GM06990 (cell line): ENCODE results near the gene LSP1.

Experiments
- DNase-seq: peaks from one replicate; pipeline ENCODE4 v3.0.0-alpha.2; 2011; ENCODE audit not compliant: insufficient read length; ENCODE audit errors: extremely low read depth
- H3K27me3 ChIP-seq: replicated peaks from 2 replicates; pipeline ENCODE4 v1.6.0; 2011; ENCODE audit warnings: low read length; ENCODE audit not compliant: control insufficient read depth, insufficient read depth
- H3K36me3 ChIP-seq: 2 replicates; pipeline ENCODE4 v1.5.1; 2011; ENCODE audit warnings: low read length; ENCODE audit not compliant: control insufficient read depth, insufficient read depth
- H3K4me3 ChIP-seq: replicated peaks from 2 replicates; pipeline ENCODE4 v1.5.1; 2011; ENCODE audit warnings: low read depth, mild to moderate bottlenecking, control low read depth, low read length
- TF ChIP-seq, protein P1 (sequence below): IDR thresholded peaks from 2 replicates; pipeline ENCODE4 v1.5.1; 2011; ENCODE audit warnings: low read length, control low read depth, mild to moderate bottlenecking, inconsistent platforms; ENCODE audit not compliant: insufficient read depth, poor library complexity, severe bottlenecking

LSP1 gene

DNA sequence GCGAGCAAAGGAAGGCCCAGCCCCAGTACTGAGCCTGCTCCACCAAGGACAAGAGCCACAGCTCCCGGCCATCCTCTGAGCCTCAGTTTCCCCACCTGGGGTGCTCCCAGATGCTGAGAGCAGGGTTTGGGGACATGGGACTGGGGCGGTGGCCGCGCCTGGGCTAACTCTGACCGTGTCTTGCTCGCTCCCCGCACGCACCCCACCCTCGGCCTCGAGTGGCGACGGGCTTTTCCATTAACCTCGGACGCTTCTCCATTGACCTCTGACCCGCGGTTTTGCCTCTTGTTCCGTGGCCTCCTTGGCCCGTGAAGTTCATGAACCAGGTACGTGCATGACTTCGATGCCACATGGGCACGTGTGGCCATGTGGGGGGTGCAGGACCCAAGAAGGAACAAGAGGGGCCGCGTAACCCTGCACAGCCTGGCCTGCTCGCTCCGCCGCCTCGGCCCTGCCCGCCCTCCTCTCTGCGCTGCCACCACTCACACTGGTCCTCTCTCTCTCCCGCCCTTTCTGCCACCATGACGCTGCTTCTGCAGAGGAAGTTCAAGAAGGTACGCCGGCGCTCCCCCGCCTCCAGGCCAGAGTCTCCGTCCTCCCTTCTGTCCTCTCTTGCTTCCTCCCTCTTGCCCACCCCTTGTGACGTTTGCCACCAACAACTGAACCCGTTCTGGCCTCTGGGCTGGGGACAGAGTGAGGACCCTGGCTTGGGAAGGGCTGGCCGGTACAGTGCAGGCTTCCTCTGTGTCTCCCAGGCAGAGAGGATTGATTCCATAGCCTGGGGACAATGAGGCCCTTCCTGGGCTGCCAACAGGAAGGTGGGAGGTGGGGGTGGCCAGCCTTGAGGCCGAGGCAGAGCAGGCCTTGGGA, 73.5 kb downstream of the LSP1 start:
- TF ChIP-seq, protein P1, sequence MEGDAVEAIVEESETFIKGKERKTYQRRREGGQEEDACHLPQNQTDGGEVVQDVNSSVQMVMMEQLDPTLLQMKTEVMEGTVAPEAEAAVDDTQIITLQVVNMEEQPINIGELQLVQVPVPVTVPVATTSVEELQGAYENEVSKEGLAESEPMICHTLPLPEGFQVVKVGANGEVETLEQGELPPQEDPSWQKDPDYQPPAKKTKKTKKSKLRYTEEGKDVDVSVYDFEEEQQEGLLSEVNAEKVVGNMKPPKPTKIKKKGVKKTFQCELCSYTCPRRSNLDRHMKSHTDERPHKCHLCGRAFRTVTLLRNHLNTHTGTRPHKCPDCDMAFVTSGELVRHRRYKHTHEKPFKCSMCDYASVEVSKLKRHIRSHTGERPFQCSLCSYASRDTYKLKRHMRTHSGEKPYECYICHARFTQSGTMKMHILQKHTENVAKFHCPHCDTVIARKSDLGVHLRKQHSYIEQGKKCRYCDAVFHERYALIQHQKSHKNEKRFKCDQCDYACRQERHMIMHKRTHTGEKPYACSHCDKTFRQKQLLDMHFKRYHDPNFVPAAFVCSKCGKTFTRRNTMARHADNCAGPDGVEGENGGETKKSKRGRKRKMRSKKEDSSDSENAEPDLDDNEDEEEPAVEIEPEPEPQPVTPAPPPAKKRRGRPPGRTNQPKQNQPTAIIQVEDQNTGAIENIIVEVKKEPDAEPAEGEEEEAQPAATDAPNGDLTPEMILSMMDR: no peak
- no peaks in the 10 kb centered on the region; the same call in 1 of the 2 replicates for H3K27me3 ChIP-seq
- no peak overlapping the region for H3K4me3 ChIP-seq
- DNase-seq: no peak
- no peaks in the 10 kb centered on the region for H3K36me3 ChIP-seq

DNA sequence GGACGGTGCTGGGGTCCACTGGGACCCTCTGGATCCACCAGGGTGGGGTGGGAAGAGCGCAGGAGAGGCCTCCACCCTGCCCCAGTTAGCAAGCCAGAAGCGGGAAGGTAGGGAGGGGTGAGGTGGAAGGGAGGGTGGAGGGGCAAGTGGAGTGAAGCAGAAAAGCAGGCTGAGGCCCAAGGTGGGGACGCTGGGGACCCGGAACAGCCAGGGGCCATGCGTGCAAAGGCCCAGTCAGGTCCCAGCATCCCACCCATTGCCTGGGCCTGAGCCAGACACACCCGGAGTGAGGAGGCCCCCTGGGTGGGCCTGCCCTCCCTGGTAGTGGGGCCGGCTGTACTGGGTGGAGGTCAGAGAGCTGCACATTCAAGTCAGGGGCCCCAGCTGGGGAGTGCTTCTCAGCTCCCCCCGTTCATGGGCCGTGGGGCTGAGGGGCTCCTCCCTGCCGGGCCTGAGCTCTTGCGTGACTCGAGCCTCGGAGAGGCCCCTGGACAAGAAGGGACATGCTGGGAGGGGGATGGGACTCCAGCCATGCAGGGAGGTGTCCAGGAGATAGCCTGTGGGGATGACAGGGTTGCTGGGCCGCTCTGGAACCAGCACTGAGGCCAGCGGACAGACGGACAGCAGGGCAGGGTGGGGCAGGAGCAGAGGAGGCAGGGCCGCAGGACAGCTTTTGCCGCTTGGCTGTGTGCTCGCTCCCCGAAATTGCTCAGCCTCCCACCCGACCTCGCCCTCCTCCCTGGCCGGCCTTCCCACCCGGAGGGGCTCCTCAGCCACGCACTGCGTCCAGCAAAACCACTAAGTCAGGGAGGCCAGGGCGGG, 74.4 kb downstream of the LSP1 start:
- TF ChIP-seq, protein P1: no peak
- no peak overlapping the region for H3K4me3 ChIP-seq
- H3K36me3 ChIP-seq: no peaks in the 10 kb centered on the region
- DNase-seq: no peak
- no peaks in the 10 kb centered on the region; the same call in 1 of the 2 replicates for H3K27me3 ChIP-seq

GRCh38 chr11:1927848-1928469, 75.1 kb downstream of the LSP1 start:
- Histone ChIP-seq H3K27me3 (no peaks in the 10 kb centered on the region; the same call in 1 of the 2 replicates), H3K36me3 (no peaks in the 10 kb centered on the region), H3K4me3 (no peak overlapping the region)
- TF ChIP-seq, protein P1: no peak
- no peak for DNase-seq

- DNase-seq: no peak
- TF ChIP-seq, protein P1: no peak
- no peaks in the 10 kb centered on the region for H3K36me3 ChIP-seq
- no peak overlapping the region for H3K4me3 ChIP-seq
- H3K27me3 ChIP-seq: no peaks in the 10 kb centered on the region; the same call in 1 of the 2 replicates
Observed at GRCh38 chr11:1928470-1928890, 75.6 kb downstream of the LSP1 start.

GRCh38 chr11:1928891-1929541, 76.1 kb downstream of the LSP1 start:
- H3K27me3 ChIP-seq: no peaks in the 10 kb centered on the region; the same call in 1 of the 2 replicates
- H3K36me3 ChIP-seq: no peaks in the 10 kb centered on the region
- no peak for DNase-seq
- H3K4me3 ChIP-seq: no peak overlapping the region
- TF ChIP-seq, protein P1: no peak
